Ishikawa (cell line): ENCODE data around the gene MACROD2.

ENCODE experiments used
- CREB1 ChIP-seq: IDR thresholded peaks from 2 replicates; pipeline ENCODE4 v1.6.1; 2012; ENCODE audit warnings: low read depth
- EGR1 ChIP-seq: IDR thresholded peaks from 2 replicates; pipeline ENCODE4 v1.6.1; 2012
- EP300 ChIP-seq: IDR thresholded peaks from 2 replicates; pipeline ENCODE4 v1.6.1; 2012; ENCODE audit warnings: borderline replicate concordance
- FOXM1 ChIP-seq: IDR thresholded peaks from 2 replicates; pipeline ENCODE4 v1.6.1; 2012; ENCODE audit warnings: low read depth, borderline replicate concordance
- RAD21 ChIP-seq: IDR thresholded peaks from 2 replicates; pipeline ENCODE4 v1.6.1; 2012; ENCODE audit warnings: low read depth
- REST ChIP-seq: IDR thresholded peaks from 2 replicates; pipeline ENCODE4 v1.6.1; 2012; ENCODE audit warnings: low read depth, mild to moderate bottlenecking
- TAF1 ChIP-seq: IDR thresholded peaks from 2 replicates; pipeline ENCODE4 v1.6.1; 2012; ENCODE audit warnings: low read depth, mild to moderate bottlenecking
- TCF12 ChIP-seq: IDR thresholded peaks from 2 replicates; pipeline ENCODE4 v1.6.1; 2012; ENCODE audit warnings: low read depth

DNA sequence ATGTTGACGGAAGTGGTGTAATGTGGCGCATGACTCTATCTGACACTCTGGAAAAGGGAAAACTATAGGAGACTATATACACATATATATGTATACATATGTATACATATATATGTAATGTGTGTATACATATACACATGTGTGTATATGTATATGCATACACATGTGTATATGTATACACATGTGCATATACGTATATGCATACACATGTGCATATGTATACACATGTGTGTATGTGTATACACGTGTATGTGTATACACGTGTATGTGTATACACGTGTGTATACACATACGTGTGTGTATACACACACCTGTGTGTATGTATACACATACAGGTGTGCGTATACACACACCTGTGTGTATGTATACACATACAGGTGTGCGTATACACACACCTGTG is 1025.5 kb downstream of the MACROD2 start:
- TF ChIP-seq CREB1, result no peak
- TF ChIP-seq FOXM1, result no peak
- TF ChIP-seq EP300, result no peak
- TF ChIP-seq EGR1, result no peak
- no peak for TF ChIP-seq RAD21
- no peak for TF ChIP-seq REST
- TF ChIP-seq TAF1, result no peak
- no peak for TF ChIP-seq TCF12
